Measurements from ENCODE around the gene G0S2. TPM values are rescaled to one million over a fixed set of nuclear protein-coding genes. Genes with fewer than 3 reads are reported as not detected.

The G0S2 gene
- total and polyA plus RNA-seq, 9 of the 15 experiments (the other 6 are each of a cell fraction or from before 2014, with no cell fraction given) = 0.18 to 65.6 (median 11.4) TPM

DNA sequence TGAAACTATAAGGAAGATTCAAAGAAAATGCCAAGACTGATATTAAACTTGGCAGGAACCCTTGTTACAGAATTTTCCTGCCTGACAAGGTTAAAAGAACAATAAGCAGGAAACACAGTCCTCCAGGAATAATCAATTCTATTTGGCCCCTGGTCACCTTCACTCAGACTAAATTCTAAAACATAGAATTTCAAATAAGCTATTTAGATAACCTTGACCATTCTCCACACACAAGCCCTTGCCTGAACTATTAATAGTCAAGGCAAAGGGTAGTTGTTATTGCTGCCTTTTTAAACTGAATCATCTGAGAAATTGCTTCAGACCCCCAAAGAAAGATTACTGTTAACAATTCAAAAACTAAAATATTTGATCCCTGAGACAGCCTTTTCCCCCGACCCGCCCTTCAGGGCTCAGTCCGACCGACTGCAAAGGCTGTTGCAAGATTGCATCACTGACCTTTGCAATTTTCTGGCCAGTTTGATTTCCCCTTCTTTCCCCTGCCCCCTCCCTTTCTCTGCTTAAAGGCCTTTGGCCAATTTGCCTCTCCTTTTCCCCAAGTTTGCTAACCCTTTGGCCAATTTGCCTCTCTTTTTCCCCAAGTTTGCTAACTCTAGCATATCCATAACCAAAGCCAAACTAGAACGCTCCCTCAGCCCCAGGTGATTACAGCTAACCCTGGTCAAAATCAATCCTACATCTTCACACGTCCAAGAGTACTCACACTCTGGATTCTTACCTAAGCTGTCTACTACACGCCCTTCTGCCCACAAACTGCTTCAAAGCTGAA, 1.4 kb upstream of the G0S2 start (continued):
- TF ChIP-seq, protein P1, sequence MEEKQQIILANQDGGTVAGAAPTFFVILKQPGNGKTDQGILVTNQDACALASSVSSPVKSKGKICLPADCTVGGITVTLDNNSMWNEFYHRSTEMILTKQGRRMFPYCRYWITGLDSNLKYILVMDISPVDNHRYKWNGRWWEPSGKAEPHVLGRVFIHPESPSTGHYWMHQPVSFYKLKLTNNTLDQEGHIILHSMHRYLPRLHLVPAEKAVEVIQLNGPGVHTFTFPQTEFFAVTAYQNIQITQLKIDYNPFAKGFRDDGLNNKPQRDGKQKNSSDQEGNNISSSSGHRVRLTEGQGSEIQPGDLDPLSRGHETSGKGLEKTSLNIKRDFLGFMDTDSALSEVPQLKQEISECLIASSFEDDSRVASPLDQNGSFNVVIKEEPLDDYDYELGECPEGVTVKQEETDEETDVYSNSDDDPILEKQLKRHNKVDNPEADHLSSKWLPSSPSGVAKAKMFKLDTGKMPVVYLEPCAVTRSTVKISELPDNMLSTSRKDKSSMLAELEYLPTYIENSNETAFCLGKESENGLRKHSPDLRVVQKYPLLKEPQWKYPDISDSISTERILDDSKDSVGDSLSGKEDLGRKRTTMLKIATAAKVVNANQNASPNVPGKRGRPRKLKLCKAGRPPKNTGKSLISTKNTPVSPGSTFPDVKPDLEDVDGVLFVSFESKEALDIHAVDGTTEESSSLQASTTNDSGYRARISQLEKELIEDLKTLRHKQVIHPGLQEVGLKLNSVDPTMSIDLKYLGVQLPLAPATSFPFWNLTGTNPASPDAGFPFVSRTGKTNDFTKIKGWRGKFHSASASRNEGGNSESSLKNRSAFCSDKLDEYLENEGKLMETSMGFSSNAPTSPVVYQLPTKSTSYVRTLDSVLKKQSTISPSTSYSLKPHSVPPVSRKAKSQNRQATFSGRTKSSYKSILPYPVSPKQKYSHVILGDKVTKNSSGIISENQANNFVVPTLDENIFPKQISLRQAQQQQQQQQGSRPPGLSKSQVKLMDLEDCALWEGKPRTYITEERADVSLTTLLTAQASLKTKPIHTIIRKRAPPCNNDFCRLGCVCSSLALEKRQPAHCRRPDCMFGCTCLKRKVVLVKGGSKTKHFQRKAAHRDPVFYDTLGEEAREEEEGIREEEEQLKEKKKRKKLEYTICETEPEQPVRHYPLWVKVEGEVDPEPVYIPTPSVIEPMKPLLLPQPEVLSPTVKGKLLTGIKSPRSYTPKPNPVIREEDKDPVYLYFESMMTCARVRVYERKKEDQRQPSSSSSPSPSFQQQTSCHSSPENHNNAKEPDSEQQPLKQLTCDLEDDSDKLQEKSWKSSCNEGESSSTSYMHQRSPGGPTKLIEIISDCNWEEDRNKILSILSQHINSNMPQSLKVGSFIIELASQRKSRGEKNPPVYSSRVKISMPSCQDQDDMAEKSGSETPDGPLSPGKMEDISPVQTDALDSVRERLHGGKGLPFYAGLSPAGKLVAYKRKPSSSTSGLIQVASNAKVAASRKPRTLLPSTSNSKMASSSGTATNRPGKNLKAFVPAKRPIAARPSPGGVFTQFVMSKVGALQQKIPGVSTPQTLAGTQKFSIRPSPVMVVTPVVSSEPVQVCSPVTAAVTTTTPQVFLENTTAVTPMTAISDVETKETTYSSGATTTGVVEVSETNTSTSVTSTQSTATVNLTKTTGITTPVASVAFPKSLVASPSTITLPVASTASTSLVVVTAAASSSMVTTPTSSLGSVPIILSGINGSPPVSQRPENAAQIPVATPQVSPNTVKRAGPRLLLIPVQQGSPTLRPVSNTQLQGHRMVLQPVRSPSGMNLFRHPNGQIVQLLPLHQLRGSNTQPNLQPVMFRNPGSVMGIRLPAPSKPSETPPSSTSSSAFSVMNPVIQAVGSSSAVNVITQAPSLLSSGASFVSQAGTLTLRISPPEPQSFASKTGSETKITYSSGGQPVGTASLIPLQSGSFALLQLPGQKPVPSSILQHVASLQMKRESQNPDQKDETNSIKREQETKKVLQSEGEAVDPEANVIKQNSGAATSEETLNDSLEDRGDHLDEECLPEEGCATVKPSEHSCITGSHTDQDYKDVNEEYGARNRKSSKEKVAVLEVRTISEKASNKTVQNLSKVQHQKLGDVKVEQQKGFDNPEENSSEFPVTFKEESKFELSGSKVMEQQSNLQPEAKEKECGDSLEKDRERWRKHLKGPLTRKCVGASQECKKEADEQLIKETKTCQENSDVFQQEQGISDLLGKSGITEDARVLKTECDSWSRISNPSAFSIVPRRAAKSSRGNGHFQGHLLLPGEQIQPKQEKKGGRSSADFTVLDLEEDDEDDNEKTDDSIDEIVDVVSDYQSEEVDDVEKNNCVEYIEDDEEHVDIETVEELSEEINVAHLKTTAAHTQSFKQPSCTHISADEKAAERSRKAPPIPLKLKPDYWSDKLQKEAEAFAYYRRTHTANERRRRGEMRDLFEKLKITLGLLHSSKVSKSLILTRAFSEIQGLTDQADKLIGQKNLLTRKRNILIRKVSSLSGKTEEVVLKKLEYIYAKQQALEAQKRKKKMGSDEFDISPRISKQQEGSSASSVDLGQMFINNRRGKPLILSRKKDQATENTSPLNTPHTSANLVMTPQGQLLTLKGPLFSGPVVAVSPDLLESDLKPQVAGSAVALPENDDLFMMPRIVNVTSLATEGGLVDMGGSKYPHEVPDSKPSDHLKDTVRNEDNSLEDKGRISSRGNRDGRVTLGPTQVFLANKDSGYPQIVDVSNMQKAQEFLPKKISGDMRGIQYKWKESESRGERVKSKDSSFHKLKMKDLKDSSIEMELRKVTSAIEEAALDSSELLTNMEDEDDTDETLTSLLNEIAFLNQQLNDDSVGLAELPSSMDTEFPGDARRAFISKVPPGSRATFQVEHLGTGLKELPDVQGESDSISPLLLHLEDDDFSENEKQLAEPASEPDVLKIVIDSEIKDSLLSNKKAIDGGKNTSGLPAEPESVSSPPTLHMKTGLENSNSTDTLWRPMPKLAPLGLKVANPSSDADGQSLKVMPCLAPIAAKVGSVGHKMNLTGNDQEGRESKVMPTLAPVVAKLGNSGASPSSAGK (IDR thresholded peaks at IDR 0.05) = peak; percentile 13; the same call in 1 of the 2 replicates
- TF ChIP-seq FOXA1 (IDR thresholded peaks at IDR 0.05; ENCODE audit: borderline replicate concordance) (no peak), FOSL1 (tag; conservative IDR thresholded peaks at IDR 0.05) (peak; percentile 83), ZNF121 (CRISPR knock-in tag; conservative IDR thresholded peaks at IDR 0.05) (no peak), NFYB (IDR thresholded peaks at IDR 0.05; ENCODE audit: extremely low read depth, insufficient read length) (no peak), ELF4 (CRISPR knock-in tag; IDR thresholded peaks at IDR 0.05) (peak; percentile 71; the same call in 1 of the 2 replicates), MIER1 (IDR thresholded peaks at IDR 0.05; ENCODE audit: low read depth) (no peak), NRF1 (conservative IDR thresholded peaks at IDR 0.05 in 1 of 2, IDR thresholded peaks at IDR 0.05 in 1 of 2) (no peak; a peak in 1 of 4 replicates)
- TF ChIP-seq, protein P2, sequence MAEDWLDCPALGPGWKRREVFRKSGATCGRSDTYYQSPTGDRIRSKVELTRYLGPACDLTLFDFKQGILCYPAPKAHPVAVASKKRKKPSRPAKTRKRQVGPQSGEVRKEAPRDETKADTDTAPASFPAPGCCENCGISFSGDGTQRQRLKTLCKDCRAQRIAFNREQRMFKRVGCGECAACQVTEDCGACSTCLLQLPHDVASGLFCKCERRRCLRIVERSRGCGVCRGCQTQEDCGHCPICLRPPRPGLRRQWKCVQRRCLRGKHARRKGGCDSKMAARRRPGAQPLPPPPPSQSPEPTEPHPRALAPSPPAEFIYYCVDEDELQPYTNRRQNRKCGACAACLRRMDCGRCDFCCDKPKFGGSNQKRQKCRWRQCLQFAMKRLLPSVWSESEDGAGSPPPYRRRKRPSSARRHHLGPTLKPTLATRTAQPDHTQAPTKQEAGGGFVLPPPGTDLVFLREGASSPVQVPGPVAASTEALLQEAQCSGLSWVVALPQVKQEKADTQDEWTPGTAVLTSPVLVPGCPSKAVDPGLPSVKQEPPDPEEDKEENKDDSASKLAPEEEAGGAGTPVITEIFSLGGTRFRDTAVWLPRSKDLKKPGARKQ (CRISPR knock-in tag; IDR thresholded peaks at IDR 0.05) = no peak; the same call in 1 of the 2 replicates
- TF ChIP-seq, protein P3, sequence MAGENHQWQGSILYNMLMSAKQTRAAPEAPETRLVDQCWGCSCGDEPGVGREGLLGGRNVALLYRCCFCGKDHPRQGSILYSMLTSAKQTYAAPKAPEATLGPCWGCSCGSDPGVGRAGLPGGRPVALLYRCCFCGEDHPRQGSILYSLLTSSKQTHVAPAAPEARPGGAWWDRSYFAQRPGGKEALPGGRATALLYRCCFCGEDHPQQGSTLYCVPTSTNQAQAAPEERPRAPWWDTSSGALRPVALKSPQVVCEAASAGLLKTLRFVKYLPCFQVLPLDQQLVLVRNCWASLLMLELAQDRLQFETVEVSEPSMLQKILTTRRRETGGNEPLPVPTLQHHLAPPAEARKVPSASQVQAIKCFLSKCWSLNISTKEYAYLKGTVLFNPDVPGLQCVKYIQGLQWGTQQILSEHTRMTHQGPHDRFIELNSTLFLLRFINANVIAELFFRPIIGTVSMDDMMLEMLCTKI (IDR thresholded peaks at IDR 0.05; ENCODE audit: partially characterized antibody) = no peak
- TF ChIP-seq, protein P4, sequence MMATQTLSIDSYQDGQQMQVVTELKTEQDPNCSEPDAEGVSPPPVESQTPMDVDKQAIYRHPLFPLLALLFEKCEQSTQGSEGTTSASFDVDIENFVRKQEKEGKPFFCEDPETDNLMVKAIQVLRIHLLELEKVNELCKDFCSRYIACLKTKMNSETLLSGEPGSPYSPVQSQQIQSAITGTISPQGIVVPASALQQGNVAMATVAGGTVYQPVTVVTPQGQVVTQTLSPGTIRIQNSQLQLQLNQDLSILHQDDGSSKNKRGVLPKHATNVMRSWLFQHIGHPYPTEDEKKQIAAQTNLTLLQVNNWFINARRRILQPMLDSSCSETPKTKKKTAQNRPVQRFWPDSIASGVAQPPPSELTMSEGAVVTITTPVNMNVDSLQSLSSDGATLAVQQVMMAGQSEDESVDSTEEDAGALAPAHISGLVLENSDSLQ (IDR thresholded peaks at IDR 0.05) = no peak

All from K562 (cell line).